Measurements from ENCODE around the gene ARPC5L. TPM values are rescaled to one million over a fixed set of nuclear protein-coding genes. Genes with fewer than 3 reads are reported as not detected.

Gene ARPC5L
- total RNA-seq, 2 donors from 2014 or later: 37.5 to 44.7 TPM

DNA sequence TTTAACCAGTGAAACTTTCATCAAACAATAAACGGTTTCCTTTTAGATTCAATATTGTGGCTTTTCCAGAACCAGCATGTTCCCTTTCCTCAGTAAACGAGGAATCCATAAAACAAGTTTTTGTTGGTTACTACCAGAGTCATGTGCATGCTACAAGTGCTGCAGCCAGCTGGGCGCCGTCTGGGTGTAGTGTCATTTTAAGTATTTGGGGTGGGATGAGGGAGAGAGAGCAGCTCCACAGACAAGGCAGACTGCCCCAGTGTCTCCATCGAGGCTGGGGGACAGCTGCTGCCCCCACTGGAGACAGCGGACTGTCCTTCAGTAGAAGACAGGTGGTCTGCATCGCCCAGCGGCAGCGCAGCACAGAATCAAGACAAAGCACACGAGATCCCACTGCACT lies 17.3 kb downstream of the ARPC5L start:
- ATAC-seq: no peak
- H3K27ac Mint-ChIP-seq: no peak overlapping the region
- H3K27me3 Mint-ChIP-seq: no peaks in the 10 kb centered on the region
- no peak for DNase-seq
- H3K9me3 ChIP-seq (ENCODE audit: control insufficient read depth, low read length, poor library complexity, severe bottlenecking): no peaks in the 10 kb centered on the region
- H3K36me3 Mint-ChIP-seq (ENCODE audit: low read depth): peaks cover 6% of the 10 kb centered on the region
- peaks cover 8% of the 10 kb centered on the region for H3K4me1 Mint-ChIP-seq
- H3K4me3 Mint-ChIP-seq: no peak overlapping the region

DNA sequence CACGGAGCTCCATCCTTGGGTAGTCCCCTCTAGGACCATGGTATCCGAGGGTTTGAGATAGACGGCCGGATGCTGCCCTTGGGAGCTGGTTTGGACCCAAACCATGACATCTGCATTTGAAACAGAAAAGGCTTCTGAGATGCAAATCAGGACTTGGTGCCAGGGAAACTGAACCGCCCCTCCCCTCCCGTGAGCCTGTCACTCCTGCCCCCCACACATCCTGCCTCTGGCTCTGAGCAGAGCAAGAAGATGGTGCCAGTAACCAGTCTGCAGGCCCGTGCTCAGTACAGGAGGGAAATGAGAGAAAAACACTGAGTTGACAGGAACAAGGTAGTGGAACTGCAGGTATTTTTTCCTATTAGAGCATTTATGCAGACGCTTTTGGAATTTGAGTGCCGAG lies 18.6 kb downstream of the ARPC5L start:
- Mint-ChIP-seq H3K27me3 (no peaks in the 10 kb centered on the region), H3K36me3 (ENCODE audit: low read depth) (peaks cover 7% of the 10 kb centered on the region), H3K4me1 (peaks cover 5% of the 10 kb centered on the region), H3K4me3 (no peak overlapping the region), H3K27ac (no peak overlapping the region)
- no peaks in the 10 kb centered on the region for H3K9me3 ChIP-seq (ENCODE audit: control insufficient read depth, low read length, poor library complexity, severe bottlenecking)
- DNase-seq (no peak), ATAC-seq (no peak)

- Mint-ChIP-seq H3K4me1 (peaks cover 8% of the 10 kb centered on the region), H3K27me3 (no peaks in the 10 kb centered on the region), H3K27ac (no peak overlapping the region), H3K4me3 (no peak overlapping the region), H3K36me3 (ENCODE audit: low read depth) (peaks cover 12% of the 10 kb centered on the region)
- ATAC-seq (no peak), DNase-seq (no peak)
- no peaks in the 10 kb centered on the region for H3K9me3 ChIP-seq (ENCODE audit: control insufficient read depth, low read length, poor library complexity, severe bottlenecking)
These were observed 19.3 kb downstream of the ARPC5L start for GRCh38 chr9:124881138-124881743.

DNA sequence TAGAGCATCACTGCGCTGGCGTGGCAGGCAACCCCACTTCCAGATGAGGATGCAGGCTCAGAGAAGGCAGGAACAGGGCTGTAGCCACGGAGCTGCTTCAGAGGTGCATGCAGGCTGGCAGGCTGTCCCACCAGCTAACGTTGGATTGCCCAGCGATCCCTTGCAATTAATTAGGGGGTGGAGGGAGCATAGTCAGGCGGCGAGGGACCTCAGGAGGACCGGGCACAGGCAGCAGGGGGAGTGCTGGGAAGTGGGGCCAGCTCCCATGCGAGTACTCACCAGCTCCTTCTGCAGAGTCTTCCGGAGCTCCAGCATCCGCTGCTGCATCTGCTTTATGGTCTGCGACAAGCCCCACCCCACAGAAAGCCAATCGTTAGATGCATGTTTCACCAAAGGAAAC lies 20.3 kb downstream of the ARPC5L start:
- Mint-ChIP-seq H3K27me3 (no peaks in the 10 kb centered on the region), H3K4me3 (no peak overlapping the region), H3K36me3 (ENCODE audit: low read depth) (peaks cover 14% of the 10 kb centered on the region), H3K4me1 (peaks cover 8% of the 10 kb centered on the region), H3K27ac (no peak overlapping the region)
- DNase-seq (no peak), ATAC-seq (no peak)
- H3K9me3 ChIP-seq (ENCODE audit: control insufficient read depth, low read length, poor library complexity, severe bottlenecking): no peaks in the 10 kb centered on the region

GRCh38 chr9:124884376-124884775 lies 22.4 kb downstream of the ARPC5L start:
- H3K9me3 ChIP-seq (ENCODE audit: control insufficient read depth, low read length, poor library complexity, severe bottlenecking): no peaks in the 10 kb centered on the region
- DNase-seq (no peak), ATAC-seq (no peak)
- no peak overlapping the region for H3K27ac Mint-ChIP-seq
- no peak overlapping the region for H3K4me3 Mint-ChIP-seq
- H3K4me1 Mint-ChIP-seq: peaks cover 5% of the 10 kb centered on the region
- H3K27me3 Mint-ChIP-seq: no peaks in the 10 kb centered on the region
- peaks cover 14% of the 10 kb centered on the region for H3K36me3 Mint-ChIP-seq (ENCODE audit: low read depth)

DNA sequence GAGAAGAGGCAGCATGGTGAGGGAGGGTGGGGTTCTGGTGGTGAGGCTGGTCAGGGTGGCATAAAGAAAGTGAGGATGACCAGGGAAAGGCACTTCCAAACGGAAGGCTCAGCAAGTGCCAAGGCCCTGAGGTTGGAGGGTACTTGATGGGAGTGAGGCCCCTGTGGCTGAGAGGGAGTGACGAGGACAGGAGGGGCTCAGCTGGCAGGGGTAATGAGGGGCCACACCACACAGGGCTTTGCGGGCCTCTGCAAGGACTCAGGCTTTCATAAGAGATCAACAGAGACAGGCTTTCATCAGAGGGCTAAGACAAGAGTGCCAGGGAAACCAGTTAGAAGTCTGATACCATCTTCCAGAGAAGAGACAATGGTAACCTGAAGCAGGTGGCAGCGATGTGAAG lies 23.6 kb downstream of the ARPC5L start:
- DNase-seq: no peak
- Mint-ChIP-seq H3K4me3 (no peak overlapping the region), H3K27ac (no peak overlapping the region), H3K27me3 (no peaks in the 10 kb centered on the region), H3K36me3 (ENCODE audit: low read depth) (peaks cover 17% of the 10 kb centered on the region), H3K4me1 (peaks cover 5% of the 10 kb centered on the region)
- ATAC-seq: no peak
- no peaks in the 10 kb centered on the region for H3K9me3 ChIP-seq (ENCODE audit: control insufficient read depth, low read length, poor library complexity, severe bottlenecking)

DNA sequence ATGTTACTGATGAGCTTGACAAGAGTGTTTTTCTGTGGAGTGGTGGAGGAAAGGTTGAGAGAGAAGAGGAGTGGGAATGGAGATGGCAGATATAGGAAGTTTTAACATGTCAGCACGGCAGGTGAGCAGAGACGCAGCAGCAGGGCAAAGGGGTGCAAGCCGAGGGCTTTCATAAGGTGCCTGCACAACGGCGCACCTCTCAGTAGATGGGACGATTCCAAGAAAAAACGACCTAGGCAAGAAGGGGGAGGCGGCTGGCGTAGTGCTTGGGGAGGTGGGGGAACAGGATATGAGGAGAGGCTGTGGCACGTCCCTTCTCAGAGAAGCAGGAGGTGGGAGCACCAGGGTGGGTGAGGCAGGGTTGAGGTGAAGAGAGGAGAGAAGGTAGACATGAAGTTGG lies 24.5 kb downstream of the ARPC5L start:
- H3K4me3 Mint-ChIP-seq: no peak overlapping the region
- no peaks in the 10 kb centered on the region for H3K9me3 ChIP-seq (ENCODE audit: control insufficient read depth, low read length, poor library complexity, severe bottlenecking)
- H3K27me3 Mint-ChIP-seq: no peaks in the 10 kb centered on the region
- ATAC-seq: no peak
- DNase-seq: no peak
- H3K36me3 Mint-ChIP-seq (ENCODE audit: low read depth): peaks cover 18% of the 10 kb centered on the region
- no peak overlapping the region for H3K27ac Mint-ChIP-seq
- peaks cover 5% of the 10 kb centered on the region for H3K4me1 Mint-ChIP-seq

GRCh38 chr9:124886866-124887492 lies 25.0 kb downstream of the ARPC5L start:
- Mint-ChIP-seq H3K4me1 (peaks cover 5% of the 10 kb centered on the region), H3K27me3 (no peaks in the 10 kb centered on the region), H3K27ac (no peak overlapping the region), H3K4me3 (no peak overlapping the region), H3K36me3 (ENCODE audit: low read depth) (peaks cover 18% of the 10 kb centered on the region)
- no peaks in the 10 kb centered on the region for H3K9me3 ChIP-seq (ENCODE audit: control insufficient read depth, low read length, poor library complexity, severe bottlenecking)
- DNase-seq (no peak), ATAC-seq (no peak)

- no peaks in the 10 kb centered on the region for H3K9me3 ChIP-seq (ENCODE audit: control insufficient read depth, low read length, poor library complexity, severe bottlenecking)
- DNase-seq: no peak
- Mint-ChIP-seq H3K4me3 (no peak overlapping the region), H3K27ac (no peak overlapping the region), H3K36me3 (ENCODE audit: low read depth) (peaks cover 18% of the 10 kb centered on the region), H3K4me1 (peaks cover 5% of the 10 kb centered on the region), H3K27me3 (no peaks in the 10 kb centered on the region)
- no peak for ATAC-seq
These were observed 25.9 kb downstream of the ARPC5L start for GRCh38 chr9:124887832-124888231.

GRCh38 chr9:124889006-124889405 lies 27.1 kb downstream of the ARPC5L start:
- H3K9me3 ChIP-seq (ENCODE audit: control insufficient read depth, low read length, poor library complexity, severe bottlenecking): no peaks in the 10 kb centered on the region
- ATAC-seq (no peak), DNase-seq (no peak)
- peaks cover 7% of the 10 kb centered on the region for H3K4me1 Mint-ChIP-seq
- H3K36me3 Mint-ChIP-seq (ENCODE audit: low read depth): peaks cover 21% of the 10 kb centered on the region
- H3K27ac Mint-ChIP-seq: no peak overlapping the region
- no peaks in the 10 kb centered on the region for H3K27me3 Mint-ChIP-seq
- H3K4me3 Mint-ChIP-seq: no peak overlapping the region

GRCh38 chr9:124890179-124890578 lies 28.2 kb downstream of the ARPC5L start:
- H3K36me3 Mint-ChIP-seq (ENCODE audit: low read depth): peaks cover 27% of the 10 kb centered on the region
- H3K9me3 ChIP-seq (ENCODE audit: control insufficient read depth, low read length, poor library complexity, severe bottlenecking): no peaks in the 10 kb centered on the region
- peak overlapping the region; percentile 31 for H3K4me3 Mint-ChIP-seq
- ATAC-seq (no peak), DNase-seq (no peak)
- H3K27ac Mint-ChIP-seq: no peak overlapping the region
- peaks cover 18% of the 10 kb centered on the region for H3K4me1 Mint-ChIP-seq
- no peaks in the 10 kb centered on the region for H3K27me3 Mint-ChIP-seq

GRCh38 chr9:124894035-124894740 lies 32.3 kb downstream of the ARPC5L start:
- no peaks in the 10 kb centered on the region for H3K9me3 ChIP-seq (ENCODE audit: control insufficient read depth, low read length, poor library complexity, severe bottlenecking)
- no peak for ATAC-seq
- peak overlapping the region; percentile 76 for H3K27ac Mint-ChIP-seq
- H3K27me3 Mint-ChIP-seq: no peaks in the 10 kb centered on the region
- no peak for DNase-seq
- H3K4me1 Mint-ChIP-seq: peaks cover 22% of the 10 kb centered on the region
- peaks cover 22% of the 10 kb centered on the region for H3K36me3 Mint-ChIP-seq (ENCODE audit: low read depth)
- no peak overlapping the region for H3K4me3 Mint-ChIP-seq

DNA sequence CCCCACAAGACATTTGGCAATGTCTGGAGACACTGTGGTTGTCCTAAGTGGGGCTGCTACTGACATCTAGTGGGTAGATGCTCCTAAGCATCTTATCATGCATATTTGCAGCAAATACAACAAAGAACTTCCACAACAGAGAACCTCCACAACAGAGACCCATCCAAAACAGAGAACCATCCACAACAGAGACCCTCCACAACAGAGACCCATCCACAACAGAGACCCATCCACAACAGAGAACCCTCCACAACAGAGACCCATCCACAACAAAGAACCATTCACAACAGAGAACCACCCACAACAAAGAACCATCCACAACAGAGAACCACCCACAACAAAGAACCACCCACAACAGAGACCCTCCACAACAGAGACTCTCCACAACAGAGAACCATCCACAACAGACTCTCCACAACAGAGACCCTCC lies 32.8 kb downstream of the ARPC5L start:
- Mint-ChIP-seq H3K4me3 (peak overlapping the region; percentile 72), H3K27ac (peak overlapping the region; percentile 76), H3K4me1 (peaks cover 22% of the 10 kb centered on the region), H3K27me3 (no peaks in the 10 kb centered on the region), H3K36me3 (ENCODE audit: low read depth) (peaks cover 22% of the 10 kb centered on the region)
- DNase-seq (no peak), ATAC-seq (peak; percentile 86)
- no peaks in the 10 kb centered on the region for H3K9me3 ChIP-seq (ENCODE audit: control insufficient read depth, low read length, poor library complexity, severe bottlenecking)

All from T-helper 17 cell (primary cell).